GM23248 (cell line): ENCODE measurements around the gene RGR.

Experiments used
- EZH2 ChIP-seq: fragments of 200-600 bp; sonication (generic); IDR thresholded peaks from 2 replicates; pipeline ENCODE4 v1.6.1; 2018; ENCODE audit warnings: antibody characterized with exemption, mild to moderate bottlenecking; ENCODE audit not compliant: insufficient read depth, poor library complexity, severe bottlenecking
- EZH2phosphoT487 ChIP-seq: fragments of 200-600 bp; sonication (generic); IDR thresholded peaks from 2 replicates; pipeline ENCODE4 v1.6.1; 2018; ENCODE audit warnings: antibody characterized with exemption, moderate library complexity, mild to moderate bottlenecking, low read depth; ENCODE audit not compliant: insufficient read depth

- TF ChIP-seq EZH2 (no peak), EZH2phosphoT487 (no peak)
These were observed 31.8 kb upstream of the RGR start for GRCh38 chr10:84213076-84213475.
